Measurements from ENCODE around the gene MUC4.

DNA sequence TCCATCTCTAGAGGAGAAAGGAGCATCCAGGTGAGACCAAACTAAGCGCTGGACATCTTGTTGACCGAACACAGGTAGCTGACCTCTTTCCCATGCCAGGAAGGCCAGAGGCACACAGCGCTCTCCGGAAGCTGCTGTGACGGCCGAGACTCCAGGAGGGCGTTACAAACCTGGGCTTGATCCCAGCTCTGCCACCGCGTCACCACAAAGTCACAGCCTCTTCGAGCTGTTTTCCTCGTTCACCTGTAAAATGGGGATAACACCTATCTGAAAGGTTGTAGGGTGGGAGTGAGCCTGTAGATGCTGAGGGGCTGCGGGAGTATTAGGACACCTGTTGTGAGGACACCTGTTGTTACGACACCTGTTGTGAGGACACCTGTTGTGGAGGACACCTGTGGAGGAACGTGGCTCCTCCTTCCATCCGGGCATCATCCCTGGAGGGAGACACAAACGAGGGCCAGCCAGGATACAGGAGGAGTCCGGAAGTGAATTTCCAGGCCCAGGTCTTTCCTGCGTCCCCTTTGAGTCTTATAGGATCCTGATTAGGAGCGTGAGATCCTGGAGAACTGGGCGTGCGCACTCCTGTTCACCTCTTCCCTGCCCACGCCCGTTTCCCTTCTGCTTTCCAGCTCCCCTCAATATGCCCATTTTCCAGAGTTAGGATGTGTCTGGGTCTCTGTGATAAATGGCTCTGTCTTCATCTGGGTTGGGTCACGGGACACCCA lies 2.3 kb upstream of the MUC4 start:
- TF ChIP-seq, protein P1, sequence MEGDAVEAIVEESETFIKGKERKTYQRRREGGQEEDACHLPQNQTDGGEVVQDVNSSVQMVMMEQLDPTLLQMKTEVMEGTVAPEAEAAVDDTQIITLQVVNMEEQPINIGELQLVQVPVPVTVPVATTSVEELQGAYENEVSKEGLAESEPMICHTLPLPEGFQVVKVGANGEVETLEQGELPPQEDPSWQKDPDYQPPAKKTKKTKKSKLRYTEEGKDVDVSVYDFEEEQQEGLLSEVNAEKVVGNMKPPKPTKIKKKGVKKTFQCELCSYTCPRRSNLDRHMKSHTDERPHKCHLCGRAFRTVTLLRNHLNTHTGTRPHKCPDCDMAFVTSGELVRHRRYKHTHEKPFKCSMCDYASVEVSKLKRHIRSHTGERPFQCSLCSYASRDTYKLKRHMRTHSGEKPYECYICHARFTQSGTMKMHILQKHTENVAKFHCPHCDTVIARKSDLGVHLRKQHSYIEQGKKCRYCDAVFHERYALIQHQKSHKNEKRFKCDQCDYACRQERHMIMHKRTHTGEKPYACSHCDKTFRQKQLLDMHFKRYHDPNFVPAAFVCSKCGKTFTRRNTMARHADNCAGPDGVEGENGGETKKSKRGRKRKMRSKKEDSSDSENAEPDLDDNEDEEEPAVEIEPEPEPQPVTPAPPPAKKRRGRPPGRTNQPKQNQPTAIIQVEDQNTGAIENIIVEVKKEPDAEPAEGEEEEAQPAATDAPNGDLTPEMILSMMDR (IDR thresholded peaks at IDR 0.05; ENCODE audit: borderline replicate concordance, extremely low read depth, low read length, poor library complexity, severe bottlenecking), result no peak
- no peak for TF ChIP-seq EZH2 (IDR thresholded peaks at IDR 0.05; ENCODE audit: borderline replicate concordance, low read depth, low read length, severe bottlenecking)

Measured in DND-41 (cell line).